HT-29 (cell line): ENCODE results near the gene OSMR. TPM values are rescaled to one million over a fixed set of nuclear protein-coding genes. Genes with fewer than 3 reads are reported as not detected.

Experiments
- DNase-seq: peaks from one replicate; pipeline ENCODE4 v3.0.0-alpha.2; 2015; ENCODE audit warnings: low spot score
- total RNA-seq: library from RNA; depleted of rRNA; stranded (reverse); fragments of >200 nt; shearing (Covaris generic); gene quantifications from 2 replicates; pipeline ENCODE4 v1.2.3, GENCODE V29; 2014

OSMR gene
- total RNA-seq, 1 experiment from 2014 or later, result not detected

DNA sequence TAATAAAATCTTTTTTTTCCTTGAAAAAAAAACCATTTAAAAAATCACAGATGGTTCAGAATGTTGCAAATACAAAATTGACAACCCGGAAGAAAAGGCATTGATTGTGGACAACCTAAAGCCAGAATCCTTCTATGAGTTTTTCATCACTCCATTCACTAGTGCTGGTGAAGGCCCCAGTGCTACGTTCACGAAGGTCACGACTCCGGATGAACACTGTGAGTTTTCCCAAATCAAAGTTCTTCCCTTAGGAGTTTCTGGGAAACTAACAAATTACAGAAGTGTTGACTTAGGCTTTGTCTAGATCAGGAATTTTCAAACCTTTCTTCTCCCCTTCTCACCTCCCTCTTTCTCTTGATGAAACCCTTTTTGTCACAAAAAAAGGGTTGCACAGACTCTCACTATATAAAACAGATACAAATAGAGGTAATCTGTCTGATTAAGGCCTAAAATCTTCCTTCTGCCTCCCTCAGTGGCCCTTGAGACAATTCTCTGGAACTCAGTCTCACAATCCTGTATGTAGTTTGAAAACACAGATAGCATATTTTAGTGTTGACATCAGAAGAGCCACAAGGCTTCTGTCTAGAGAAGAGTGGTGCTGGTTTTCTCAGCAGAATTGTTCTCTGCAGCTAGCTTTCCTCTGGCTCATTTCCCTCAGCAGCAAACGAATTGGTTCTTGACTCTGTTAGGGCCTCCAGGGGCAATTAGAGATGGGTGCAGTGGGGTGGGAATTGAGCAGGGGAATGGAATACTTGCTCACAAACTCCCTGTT, 79.5 kb downstream of the OSMR start:
- DNase-seq, result no peak

DNA sequence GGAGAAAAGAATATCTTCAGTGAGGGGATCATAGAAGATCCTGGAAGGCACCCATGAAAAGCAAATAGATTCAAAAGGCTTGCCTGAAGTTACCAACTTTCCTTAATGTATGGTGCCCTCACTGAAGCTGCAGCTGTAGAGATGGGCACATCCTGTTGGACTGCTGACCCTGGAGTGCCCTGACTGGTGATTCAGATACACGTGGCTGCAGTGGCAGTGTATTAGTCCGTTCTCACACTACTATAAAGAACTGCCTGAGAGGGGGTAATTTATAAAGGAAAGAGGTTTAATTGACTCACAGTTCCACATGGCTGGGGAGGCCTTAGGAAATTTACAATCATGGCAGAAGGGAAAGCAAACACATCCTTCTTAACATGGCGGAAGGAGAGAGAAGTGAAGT, 80.3 kb downstream of the OSMR start:
- no peak for DNase-seq

DNA sequence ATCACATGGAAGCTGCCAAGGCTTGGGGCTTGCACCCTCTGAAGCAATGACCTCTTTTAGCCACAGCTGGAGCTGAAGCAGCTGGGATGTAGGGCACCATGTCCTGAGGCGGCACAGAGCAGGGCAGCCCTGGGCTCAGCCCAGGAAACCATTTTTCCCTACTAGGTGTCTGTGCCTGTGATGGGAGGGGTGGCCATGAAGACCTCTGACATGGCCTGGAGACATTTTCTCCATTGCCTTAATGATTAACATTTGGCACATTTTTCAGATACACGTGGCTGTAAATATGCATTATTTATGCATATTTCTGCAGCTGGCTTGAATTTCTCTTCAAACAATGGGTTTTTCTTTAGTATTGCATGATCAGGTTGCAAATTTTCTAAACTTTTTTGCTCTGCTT, 81.7 kb downstream of the OSMR start:
- no peak for DNase-seq

DNA sequence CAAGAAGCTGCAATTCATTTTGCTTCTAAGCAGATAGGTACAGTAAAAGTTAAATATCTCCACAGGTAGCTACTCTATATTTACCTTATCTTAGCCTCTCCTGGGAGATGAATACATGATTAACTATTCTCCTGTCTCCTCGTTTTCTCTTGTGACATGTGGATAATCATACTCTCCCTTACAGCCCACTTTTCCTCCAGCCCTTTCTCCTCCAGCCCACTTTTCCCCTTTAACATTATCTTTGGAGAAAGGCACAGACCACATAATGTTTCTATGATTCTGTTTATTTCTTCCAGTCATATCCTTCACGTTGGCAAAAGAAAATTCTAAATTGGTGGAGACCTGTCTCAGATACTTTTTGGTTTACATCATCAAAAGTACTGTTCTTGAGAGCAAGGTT, 84.0 kb downstream of the OSMR start:
- DNase-seq, result no peak

DNA sequence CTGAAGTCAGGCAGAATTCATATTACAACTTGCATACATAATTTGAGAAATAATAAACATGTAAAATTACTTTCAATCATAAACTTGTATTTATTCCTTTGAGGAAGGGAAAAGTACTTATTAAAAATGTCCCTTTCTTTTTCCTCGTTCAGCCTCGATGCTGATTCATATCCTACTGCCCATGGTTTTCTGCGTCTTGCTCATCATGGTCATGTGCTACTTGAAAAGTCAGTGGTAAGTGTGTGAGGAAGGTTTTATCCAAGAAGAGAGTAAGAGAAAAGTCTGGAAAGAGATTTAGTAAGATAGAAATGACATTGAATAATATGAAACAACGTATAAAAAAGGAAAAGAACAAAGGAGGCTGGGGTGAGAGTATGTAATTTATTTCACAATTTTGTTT, 85.9 kb downstream of the OSMR start:
- DNase-seq, result no peak

DNA sequence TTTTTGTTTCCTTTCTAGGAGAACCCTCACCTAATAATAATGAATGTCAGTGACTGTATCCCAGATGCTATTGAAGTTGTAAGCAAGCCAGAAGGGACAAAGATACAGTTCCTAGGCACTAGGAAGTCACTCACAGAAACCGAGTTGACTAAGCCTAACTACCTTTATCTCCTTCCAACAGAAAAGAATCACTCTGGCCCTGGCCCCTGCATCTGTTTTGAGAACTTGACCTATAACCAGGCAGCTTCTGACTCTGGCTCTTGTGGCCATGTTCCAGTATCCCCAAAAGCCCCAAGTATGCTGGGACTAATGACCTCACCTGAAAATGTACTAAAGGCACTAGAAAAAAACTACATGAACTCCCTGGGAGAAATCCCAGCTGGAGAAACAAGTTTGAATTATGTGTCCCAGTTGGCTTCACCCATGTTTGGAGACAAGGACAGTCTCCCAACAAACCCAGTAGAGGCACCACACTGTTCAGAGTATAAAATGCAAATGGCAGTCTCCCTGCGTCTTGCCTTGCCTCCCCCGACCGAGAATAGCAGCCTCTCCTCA, 87.1 kb downstream of the OSMR start:
- DNase-seq, result no peak

DNA sequence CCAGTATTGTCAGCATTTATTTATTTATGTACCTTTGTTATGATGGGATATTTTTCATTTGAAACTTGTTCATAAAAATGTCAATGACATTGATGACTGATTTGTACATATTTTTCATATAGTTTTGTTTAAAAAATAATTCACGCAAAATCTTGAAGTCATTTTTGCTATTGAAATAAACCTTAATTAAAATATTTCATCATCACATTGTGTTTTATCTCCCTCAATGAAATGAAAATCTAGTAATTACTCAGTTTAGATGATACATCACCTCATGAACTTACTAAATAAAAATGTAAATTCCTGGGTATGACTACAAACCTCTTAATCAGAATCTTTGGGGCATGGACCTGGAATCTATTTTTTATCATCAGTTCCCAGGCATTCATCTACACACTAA, 89.6 kb downstream of the OSMR start:
- no peak for DNase-seq

DNA sequence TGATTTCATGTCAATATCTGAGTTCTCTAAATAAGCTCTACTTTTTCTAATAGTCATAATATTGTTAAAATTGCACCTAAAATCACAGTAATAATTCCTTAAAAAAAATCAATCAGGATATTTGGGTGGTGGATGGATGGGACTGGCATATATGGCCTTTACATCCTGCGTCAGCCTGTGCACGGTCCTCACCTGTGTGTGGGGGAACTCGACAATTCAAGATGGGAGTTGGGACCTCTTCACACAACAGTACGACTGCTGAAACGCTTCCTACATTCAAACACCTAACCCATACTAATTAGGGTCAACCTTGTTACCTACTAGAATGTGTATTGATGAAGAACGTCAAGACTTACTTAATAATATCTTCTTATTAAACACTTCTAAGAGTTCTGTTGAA, 90.5 kb downstream of the OSMR start:
- DNase-seq, result no peak

DNA sequence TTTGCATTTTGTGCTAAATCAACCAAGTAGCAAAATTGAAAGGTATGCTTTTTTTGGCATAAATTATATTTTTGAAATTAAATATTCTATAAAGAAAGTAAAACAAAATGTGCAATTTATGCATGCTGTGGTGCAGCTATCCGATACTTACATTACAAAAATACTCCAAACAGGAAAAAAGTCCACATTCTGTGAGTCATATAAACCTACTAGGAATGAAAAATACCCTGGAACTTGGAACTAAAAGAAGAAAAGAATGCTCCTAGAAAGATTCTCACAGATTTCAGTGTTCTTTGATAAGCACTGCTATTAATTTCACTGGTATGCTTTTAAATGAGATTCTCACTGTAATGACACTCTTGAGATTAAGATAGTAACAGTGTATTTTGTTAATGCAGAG, 92.6 kb downstream of the OSMR start:
- no peak for DNase-seq

DNA sequence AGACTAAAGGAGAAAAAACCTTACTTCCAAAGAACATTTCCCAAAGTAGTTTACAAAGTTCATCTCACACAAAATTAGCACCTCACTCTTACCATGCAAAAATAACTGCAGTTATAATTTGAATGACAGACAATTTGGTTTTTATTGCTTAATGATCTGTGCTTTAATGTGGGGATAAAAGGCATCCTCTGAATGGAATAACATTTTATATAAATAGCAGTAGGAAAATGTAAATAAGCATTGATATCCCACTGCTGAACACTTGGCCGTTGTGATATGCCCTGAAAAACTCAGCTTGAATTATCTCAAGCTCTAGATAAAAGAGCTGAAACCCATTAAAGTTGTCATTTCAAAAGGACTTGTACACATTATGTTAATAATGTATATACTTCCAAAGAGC, 93.2 kb downstream of the OSMR start:
- no peak for DNase-seq

DNA sequence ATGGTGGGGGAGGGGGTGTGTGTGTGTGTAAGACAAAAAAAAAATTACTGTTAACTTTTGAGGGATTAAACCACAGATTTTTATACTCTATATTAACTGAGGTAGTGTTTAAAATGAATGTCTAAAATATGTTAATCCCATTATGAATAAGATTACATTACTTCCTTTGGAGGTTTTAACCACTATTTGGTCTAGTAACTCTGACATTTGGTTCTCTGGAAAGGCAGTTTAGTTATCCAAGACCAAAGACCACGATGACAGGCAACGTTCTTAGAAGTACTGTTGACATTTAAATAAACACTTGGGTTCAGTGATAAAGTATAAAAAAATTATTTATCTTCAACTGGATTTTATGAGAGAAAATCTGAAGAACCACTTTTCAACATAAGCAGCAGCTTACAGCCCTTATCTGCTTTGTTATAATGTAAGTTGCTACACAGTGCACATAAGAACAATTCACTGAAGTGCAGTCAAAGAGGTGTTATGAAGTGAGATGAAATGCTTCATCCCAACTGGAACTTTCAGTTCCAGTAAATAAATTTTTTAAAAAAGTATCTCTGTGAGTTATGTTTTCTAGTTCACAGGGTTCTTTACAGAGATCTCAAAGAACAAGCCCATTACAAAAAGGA, 94.5 kb downstream of the OSMR start:
- no peak for DNase-seq

DNA sequence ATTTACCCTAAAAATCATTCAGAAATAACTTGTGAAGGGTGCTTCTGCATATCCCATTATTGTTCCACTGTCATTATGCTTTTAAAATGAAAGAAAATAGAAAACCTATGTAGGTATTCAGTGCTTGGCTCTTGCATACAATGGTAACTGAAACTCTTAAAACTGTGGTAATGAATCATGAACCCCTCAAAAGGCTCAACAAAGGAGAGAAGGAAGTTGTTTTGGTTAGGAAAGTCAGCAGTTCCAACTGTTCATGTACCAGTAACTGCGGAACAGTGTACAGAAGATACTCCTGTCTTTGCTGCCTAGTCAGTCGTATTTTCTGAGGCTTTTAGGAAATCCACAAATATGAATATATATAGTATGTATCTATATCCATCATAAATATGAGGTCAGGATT, 96.1 kb downstream of the OSMR start:
- DNase-seq, result no peak

DNA sequence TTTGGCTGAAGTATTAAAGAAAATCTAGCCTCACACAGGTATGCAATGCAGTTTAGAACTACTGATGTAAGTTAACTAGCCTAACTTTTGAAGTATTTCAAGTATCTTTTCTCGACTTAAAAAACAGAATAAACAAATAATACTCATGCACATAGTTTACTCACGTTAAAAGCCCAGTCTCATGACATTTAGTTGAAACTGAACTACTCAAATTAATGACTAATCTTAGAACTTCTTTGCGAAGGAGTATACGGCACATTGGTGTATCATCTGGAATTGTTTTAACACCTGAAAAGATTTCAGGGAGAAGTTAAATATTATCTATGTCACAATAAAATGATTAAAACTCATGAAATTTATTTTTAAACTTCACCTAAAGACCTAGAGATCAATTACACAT, 98.5 kb downstream of the OSMR start:
- DNase-seq, result no peak

DNA sequence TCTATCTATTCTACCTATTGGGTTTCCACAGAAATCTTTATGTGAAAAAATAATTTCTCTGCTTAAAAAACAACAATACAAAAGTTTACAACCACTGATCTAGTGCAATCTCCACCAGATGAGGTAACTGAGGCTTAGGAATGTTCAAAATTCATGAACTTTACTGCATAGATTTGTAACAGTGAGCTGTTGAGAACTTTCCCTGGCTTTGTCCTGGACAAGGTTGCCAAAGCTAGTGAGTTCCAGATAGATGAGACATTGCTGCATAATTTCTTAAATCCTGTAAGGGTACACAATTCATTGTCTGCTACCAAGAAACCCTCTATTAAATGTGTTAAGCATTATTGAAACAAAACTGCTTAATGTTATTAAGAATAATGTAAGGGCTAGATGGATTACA, 102.7 kb downstream of the OSMR start:
- DNase-seq, result no peak

DNA sequence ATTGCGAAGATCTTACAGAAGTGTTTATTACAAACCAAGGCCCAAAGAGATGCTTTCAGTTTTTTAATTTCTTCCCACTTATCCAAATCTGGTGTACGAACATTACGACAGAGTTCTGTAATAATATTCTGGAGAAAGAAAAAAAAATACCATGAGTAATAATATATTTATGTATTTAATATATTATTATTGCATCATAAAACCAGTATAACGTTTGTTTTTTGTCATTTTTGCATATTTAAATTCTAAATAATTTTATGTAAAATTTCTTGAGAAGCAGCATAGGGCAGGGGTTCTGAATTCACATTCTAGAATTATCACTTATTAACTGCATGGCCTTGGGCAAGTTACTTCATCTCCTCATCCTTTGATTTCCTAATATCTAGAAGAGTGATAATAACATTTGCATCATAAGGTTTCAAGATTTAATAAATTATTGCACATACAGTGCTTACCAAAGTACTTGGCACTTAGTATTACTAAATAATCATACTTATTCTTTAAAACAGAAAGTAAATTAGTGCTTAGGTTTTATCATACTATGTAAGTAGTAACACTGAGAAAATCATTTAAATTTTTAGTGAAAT, 107.7 kb downstream of the OSMR start:
- no peak for DNase-seq

DNA sequence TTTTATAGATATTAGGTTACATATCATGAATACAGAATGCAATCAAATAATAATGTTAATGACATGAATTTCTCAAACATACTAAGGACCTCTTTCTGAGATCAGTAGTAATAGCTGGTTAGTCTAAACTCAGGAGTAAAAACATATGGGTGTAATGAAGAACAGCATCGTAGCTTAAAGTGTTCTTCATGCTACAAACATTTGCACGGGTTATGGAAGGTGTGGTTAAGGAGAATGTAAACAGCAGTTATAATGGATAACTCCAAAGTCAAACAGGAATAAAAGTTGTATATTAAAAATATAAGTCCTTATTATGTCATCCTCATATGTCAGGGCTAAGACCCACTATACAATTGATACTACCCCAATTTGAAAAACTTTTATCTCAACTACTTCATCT, 115.9 kb downstream of the OSMR start:
- DNase-seq, result no peak

DNA sequence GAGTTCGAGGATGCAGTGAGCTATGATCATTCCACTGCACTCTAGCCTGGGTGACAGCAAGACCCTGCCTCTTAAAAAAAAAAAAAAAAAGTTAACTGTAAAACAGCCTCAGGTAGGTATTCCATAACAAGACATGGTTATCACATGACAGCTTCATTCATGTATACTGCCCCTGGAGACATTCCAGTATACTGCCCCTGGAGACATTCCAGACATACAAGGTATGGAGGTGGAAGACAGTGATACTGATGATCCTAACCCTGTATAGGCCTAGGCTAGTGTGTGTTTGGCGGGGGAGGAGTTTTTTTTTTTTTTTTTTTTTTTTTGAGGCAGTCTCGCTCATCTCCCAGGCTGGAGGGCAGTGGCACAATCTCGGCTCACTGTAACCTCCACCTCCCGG, 122.9 kb downstream of the OSMR start:
- DNase-seq, result no peak

DNA sequence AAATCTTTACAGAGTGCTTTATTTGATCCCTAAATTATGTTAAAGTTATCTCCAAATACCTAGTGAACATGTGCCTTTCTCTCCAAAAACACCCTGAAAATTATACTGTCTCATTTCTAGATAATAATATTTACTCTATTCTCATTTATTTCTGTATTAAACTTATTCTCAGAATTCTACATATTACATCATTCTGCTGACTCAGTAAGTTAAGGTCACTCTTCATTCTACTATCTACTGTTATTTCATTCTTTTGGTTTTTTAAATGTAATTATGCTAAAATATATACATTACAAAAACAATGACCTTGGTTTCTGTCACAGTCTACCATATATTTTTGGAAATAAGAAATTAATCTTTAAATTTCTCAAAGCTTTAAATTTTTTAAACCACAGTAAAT, 132.2 kb downstream of the OSMR start:
- no peak for DNase-seq

DNA sequence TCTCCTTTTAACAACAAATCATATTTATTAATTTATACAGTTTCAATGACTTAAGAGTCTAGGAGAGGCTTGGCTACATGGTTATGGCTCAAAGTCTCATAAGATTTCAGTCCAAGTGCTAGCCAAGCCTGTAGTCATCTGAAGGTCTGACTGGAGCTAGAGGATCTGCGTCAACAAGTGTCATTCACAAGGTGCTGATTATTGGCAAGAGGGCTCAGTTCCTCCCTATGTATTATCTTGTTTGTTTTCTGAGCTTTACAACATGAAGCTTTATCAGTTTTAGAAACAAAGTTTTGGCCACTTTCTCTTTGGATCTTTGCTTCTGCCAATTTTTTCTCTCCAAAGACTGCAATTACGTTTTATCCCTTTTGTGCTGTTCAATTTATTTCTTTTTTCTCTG, 133.7 kb downstream of the OSMR start:
- no peak for DNase-seq
